Astrocyte (in vitro differentiated cells and primary cell): ENCODE measurements around the gene UBQLN1. TPM values are rescaled to one million over a fixed set of nuclear protein-coding genes. Genes with fewer than 3 reads are reported as not detected.

Source experiments
- DNase-seq: peaks from one replicate; pipeline ENCODE4 v3.0.0-alpha.2; 2010; ENCODE audit warnings: low read depth
- FAIRE-seq: peaks from 2 replicates; lab custom pipeline; 2011; peaks lifted over from hg19 to GRCh38; lab: Jason Lieb, UNC
- H2AFZ ChIP-seq: 2 replicates; pipeline ENCODE4 v1.6.0; 2012; ENCODE audit warnings: low read depth, low read length, inconsistent platforms
- H3K27ac ChIP-seq: 2 replicates; pipeline ENCODE4 v1.5.1; 2011; ENCODE audit warnings: low read depth, low read length, inconsistent platforms
- H3K27me3 ChIP-seq: 2 replicates; pipeline ENCODE4 v1.6.0; 2011; ENCODE audit warnings: low read length, inconsistent platforms; ENCODE audit not compliant: insufficient read depth
- H3K36me3 ChIP-seq: 2 replicates; pipeline ENCODE4 v1.5.1; 2011; ENCODE audit warnings: low read length, inconsistent platforms; ENCODE audit not compliant: insufficient read depth
- H3K4me1 ChIP-seq: 2 replicates; pipeline ENCODE4 v1.5.1; 2011; ENCODE audit warnings: low read length, inconsistent platforms; ENCODE audit not compliant: insufficient read depth
- H3K4me2 ChIP-seq: 2 replicates; pipeline ENCODE4 v1.6.0; 2012; ENCODE audit warnings: low read length, inconsistent platforms
- H3K4me3 ChIP-seq: 2 replicates; pipeline ENCODE4 v1.5.1; 2011; ENCODE audit warnings: low read depth, mild to moderate bottlenecking, low read length, inconsistent platforms; ENCODE audit not compliant: insufficient read depth
- H3K79me2 ChIP-seq: 2 replicates; pipeline ENCODE4 v1.6.0; 2012; ENCODE audit warnings: mild to moderate bottlenecking, low read length, inconsistent platforms; ENCODE audit not compliant: insufficient read depth
- H3K9ac ChIP-seq: 2 replicates; pipeline ENCODE4 v1.6.0; 2012; ENCODE audit warnings: mild to moderate bottlenecking, low read length, inconsistent platforms
- H3K9me3 ChIP-seq: 2 replicates; pipeline ENCODE4 v1.5.1; 2012; ENCODE audit warnings: low read depth, mild to moderate bottlenecking, low read length, inconsistent platforms; ENCODE audit not compliant: insufficient read depth
- H4K20me1 ChIP-seq: 2 replicates; pipeline ENCODE4 v1.6.0; 2012; ENCODE audit warnings: low read length, inconsistent platforms; ENCODE audit not compliant: insufficient read depth
- H3K27ac Mint-ChIP-seq: one replicate; pipeline ENCODE4 v1.8.0; 2021; ENCODE audit warnings: mild to moderate bottlenecking, mixed read lengths; ENCODE audit not compliant: unreplicated experiment
- H3K27me3 Mint-ChIP-seq: one replicate; pipeline ENCODE4 v1.8.0; 2021; ENCODE audit warnings: low read depth, mixed read lengths; ENCODE audit not compliant: unreplicated experiment
- H3K36me3 Mint-ChIP-seq: one replicate; pipeline ENCODE4 v1.8.0; 2021; ENCODE audit warnings: low read depth, mixed read lengths; ENCODE audit not compliant: unreplicated experiment
- H3K4me1 Mint-ChIP-seq: one replicate; pipeline ENCODE4 v1.8.0; 2021; ENCODE audit warnings: low read depth, mixed read lengths; ENCODE audit not compliant: unreplicated experiment
- H3K4me3 Mint-ChIP-seq: one replicate; pipeline ENCODE4 v1.8.0; 2021; ENCODE audit warnings: mild to moderate bottlenecking, moderate library complexity, mixed read lengths; ENCODE audit not compliant: unreplicated experiment
- H3K9me3 Mint-ChIP-seq: one replicate; pipeline ENCODE4 v1.8.0; 2021; ENCODE audit warnings: mild to moderate bottlenecking, mixed read lengths; ENCODE audit not compliant: unreplicated experiment
- CTCF ChIP-seq: IDR thresholded peaks from 2 replicates; pipeline ENCODE4 v1.5.1; 2011; ENCODE audit warnings: low read depth, mild to moderate bottlenecking, inconsistent platforms, low read length, moderate library complexity; ENCODE audit not compliant: insufficient read depth
- EZH2 ChIP-seq: IDR thresholded peaks from 2 replicates; pipeline ENCODE4 v1.6.1; 2012; ENCODE audit warnings: mild to moderate bottlenecking, low read length, inconsistent platforms; ENCODE audit not compliant: insufficient read depth
- total RNA-seq: library from RNA; stranded (reverse); gene quantifications from 2 replicates; pipeline ENCODE4 v1.2.1, GENCODE V29; 2021

Gene UBQLN1
- total RNA-seq, 1 donor from 2014 or later = 99.3 TPM

GRCh38 chr9:83675466-83675865 lies 32.3 kb downstream of the UBQLN1 start:
- H4K20me1 ChIP-seq = peaks cover 68% of the 10 kb centered on the region
- TF ChIP-seq CTCF = no peak
- TF ChIP-seq EZH2 = no peak

GRCh38 chr9:83671451-83671850 lies 36.3 kb downstream of the UBQLN1 start:
- no peaks in the 10 kb centered on the region for H3K27me3 ChIP-seq
- H3K9me3 ChIP-seq = no peaks in the 10 kb centered on the region
- no peak overlapping the region for H3K4me3 Mint-ChIP-seq
- no peaks in the 10 kb centered on the region for H3K9me3 Mint-ChIP-seq
- H3K4me1 ChIP-seq = peaks cover 4% of the 10 kb centered on the region
- no peak overlapping the region for H3K4me2 ChIP-seq
- no peak overlapping the region for H3K4me3 ChIP-seq
- no peak overlapping the region for H3K27ac ChIP-seq
- no peak for TF ChIP-seq CTCF
- TF ChIP-seq EZH2 = no peak
- peaks cover 13% of the 10 kb centered on the region for H3K36me3 Mint-ChIP-seq
- H3K9ac ChIP-seq = no peak overlapping the region
- peaks cover 3% of the 10 kb centered on the region for H3K4me1 Mint-ChIP-seq
- no peak for DNase-seq
- H3K36me3 ChIP-seq = peaks cover 37% of the 10 kb centered on the region
- peaks cover 64% of the 10 kb centered on the region for H4K20me1 ChIP-seq
- no peak overlapping the region for H3K27ac Mint-ChIP-seq
- peaks cover 71% of the 10 kb centered on the region for H3K79me2 ChIP-seq
- no peak for FAIRE-seq
- H3K27me3 Mint-ChIP-seq = no peaks in the 10 kb centered on the region
- no peak overlapping the region for H2AFZ ChIP-seq

More at GRCh38 chr9:83675466-83675865, 32.3 kb downstream of the UBQLN1 start:
- Histone ChIP-seq H3K36me3 (peaks cover 44% of the 10 kb centered on the region), H3K4me3 (no peak overlapping the region), H3K27me3 (no peaks in the 10 kb centered on the region), H3K9ac (no peak overlapping the region), H2AFZ (no peak overlapping the region), H3K9me3 (no peaks in the 10 kb centered on the region), H3K79me2 (peaks cover 87% of the 10 kb centered on the region), H3K27ac (no peak overlapping the region), H3K4me2 (peak overlapping the region; percentile 26), H3K4me1 (peaks cover 4% of the 10 kb centered on the region)
- no peaks in the 10 kb centered on the region for H3K9me3 Mint-ChIP-seq
- H3K27ac Mint-ChIP-seq = no peak overlapping the region
- FAIRE-seq = no peak
- no peak overlapping the region for H3K4me3 Mint-ChIP-seq
- DNase-seq = no peak
- peaks cover 28% of the 10 kb centered on the region for H3K36me3 Mint-ChIP-seq
- H3K27me3 Mint-ChIP-seq = no peaks in the 10 kb centered on the region
- peaks cover under 1% of the 10 kb centered on the region for H3K4me1 Mint-ChIP-seq

- DNase-seq (no peak), FAIRE-seq (no peak)
- Histone ChIP-seq H2AFZ (no peak overlapping the region), H3K4me1 (peaks cover 2% of the 10 kb centered on the region), H3K4me3 (no peak overlapping the region), H3K9ac (no peak overlapping the region), H4K20me1 (peaks cover 60% of the 10 kb centered on the region), H3K36me3 (peaks cover 44% of the 10 kb centered on the region), H3K9me3 (no peaks in the 10 kb centered on the region), H3K79me2 (peaks cover 68% of the 10 kb centered on the region), H3K27me3 (no peaks in the 10 kb centered on the region), H3K4me2 (no peak overlapping the region), H3K27ac (no peak overlapping the region)
- Mint-ChIP-seq H3K27ac (no peak overlapping the region), H3K27me3 (no peaks in the 10 kb centered on the region), H3K36me3 (peaks cover 13% of the 10 kb centered on the region), H3K4me3 (no peak overlapping the region), H3K4me1 (peaks cover 3% of the 10 kb centered on the region), H3K9me3 (no peaks in the 10 kb centered on the region)
- TF ChIP-seq EZH2 (no peak), CTCF (no peak)
Measured at GRCh38 chr9:83670381-83670780, 37.4 kb downstream of the UBQLN1 start.
